ENCODE data around the gene KIFC3. TPM values are rescaled to one million over a fixed set of nuclear protein-coding genes. Genes with fewer than 3 reads are reported as not detected.

Gene KIFC3
- total RNA-seq, 1 experiment from 2014 or later = 64.6 TPM

DNA sequence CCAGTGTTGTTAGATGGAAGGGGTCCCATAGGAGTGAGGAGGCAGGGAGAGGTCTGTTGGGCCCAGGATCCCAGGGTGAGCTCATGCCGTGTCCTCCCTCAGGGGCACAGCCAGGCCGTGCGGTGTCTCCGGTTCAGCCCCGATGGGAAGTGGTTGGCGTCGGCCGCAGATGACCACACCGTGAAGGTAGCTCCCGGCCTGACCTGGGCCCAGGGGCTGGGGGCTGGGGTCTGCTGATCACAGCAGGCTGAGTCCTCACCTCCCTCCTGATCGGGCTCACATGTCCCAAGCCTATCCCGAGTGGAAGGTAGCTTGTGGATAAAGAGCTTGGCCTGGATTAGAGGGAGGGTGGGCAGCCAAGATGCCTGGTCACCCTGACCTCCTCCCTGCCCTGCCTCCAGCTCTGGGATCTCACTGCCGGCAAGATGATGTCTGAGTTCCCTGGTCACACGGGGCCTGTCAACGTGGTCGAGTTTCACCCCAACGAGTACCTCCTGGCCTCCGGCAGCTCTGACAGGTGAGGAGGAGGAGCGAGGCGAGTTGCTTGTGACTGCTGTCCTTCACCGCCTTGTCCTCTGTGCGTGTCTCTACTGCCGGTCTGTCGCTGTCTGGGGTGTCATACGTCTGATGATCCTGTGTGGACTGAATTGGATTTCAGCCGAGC lies 50.6 kb downstream of the KIFC3 start:
- no TSS peak for BruUV-seq (replicated peaks)
- no peak overlapping the region for H3K27ac Mint-ChIP-seq (ENCODE audit: unreplicated experiment)
- intact Hi-C loops (cut with micrococcal nuclease; ENCODE audit: unreplicated experiment) = loop anchor here (10.0 kb wide), 2 partner anchors 143 to 253 kb away; partner anchors contain the start of genes USB1 and ZNF319
- TF ChIP-seq, protein P1, sequence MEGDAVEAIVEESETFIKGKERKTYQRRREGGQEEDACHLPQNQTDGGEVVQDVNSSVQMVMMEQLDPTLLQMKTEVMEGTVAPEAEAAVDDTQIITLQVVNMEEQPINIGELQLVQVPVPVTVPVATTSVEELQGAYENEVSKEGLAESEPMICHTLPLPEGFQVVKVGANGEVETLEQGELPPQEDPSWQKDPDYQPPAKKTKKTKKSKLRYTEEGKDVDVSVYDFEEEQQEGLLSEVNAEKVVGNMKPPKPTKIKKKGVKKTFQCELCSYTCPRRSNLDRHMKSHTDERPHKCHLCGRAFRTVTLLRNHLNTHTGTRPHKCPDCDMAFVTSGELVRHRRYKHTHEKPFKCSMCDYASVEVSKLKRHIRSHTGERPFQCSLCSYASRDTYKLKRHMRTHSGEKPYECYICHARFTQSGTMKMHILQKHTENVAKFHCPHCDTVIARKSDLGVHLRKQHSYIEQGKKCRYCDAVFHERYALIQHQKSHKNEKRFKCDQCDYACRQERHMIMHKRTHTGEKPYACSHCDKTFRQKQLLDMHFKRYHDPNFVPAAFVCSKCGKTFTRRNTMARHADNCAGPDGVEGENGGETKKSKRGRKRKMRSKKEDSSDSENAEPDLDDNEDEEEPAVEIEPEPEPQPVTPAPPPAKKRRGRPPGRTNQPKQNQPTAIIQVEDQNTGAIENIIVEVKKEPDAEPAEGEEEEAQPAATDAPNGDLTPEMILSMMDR (IDR thresholded peaks at IDR 0.05; ENCODE audit: unreplicated experiment) = no peak
- no peaks in the 10 kb centered on the region for H3K4me1 Mint-ChIP-seq (ENCODE audit: low read depth, unreplicated experiment)
- H3K27me3 Mint-ChIP-seq (ENCODE audit: unreplicated experiment) = no peaks in the 10 kb centered on the region
- H3K9me3 Mint-ChIP-seq (ENCODE audit: low read depth, unreplicated experiment) = no peaks in the 10 kb centered on the region
- H3K36me3 Mint-ChIP-seq (ENCODE audit: insufficient read depth, unreplicated experiment) = peaks cover 10% of the 10 kb centered on the region
- DNase-seq = no peak
- CTCF ChIA-PET = interaction anchor here (0.6 to 1.5 kb wide), 2 partner anchors 16 to 80 kb away, joined by 4 to 6 read pairs; partner anchors contain the start of gene KATNB1
- H3K4me3 Mint-ChIP-seq (ENCODE audit: low read depth, unreplicated experiment) = no peak overlapping the region

DNA sequence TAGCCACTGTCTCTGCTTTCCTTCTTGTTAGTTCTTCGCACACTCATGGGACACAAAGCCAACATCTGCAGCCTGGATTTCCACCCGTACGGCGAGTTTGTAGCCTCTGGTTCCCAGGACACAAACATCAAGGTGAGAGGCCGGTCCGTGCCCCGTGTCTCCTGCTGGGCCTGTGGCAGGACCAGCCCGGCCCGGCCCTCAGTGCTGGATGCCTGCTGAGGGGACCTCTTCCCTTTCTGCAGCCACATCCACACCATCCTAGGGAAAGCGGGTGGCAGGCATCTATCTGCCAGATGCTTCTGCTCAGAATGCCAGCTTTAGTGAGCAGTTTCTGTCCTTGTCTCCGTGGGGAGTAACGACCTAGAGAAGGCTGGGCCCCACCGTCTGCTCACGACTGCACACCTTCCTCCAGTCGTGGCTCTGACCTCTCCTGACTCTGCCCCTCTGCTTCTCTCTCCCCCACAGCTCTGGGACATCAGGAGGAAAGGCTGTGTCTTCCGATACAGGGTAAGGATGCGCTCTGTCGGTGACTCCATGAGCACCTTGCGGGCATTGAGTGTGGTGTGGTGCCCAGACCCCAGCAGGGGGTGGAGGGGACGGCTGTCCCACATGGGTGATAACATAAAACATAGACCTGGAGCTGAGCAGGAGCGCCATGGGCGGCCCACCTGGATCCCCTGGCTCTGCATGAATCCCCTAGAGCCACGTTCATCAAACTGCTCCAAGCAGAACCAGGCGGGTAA lies 51.3 kb downstream of the KIFC3 start:
- Mint-ChIP-seq H3K36me3 (ENCODE audit: insufficient read depth, unreplicated experiment) (peaks cover 4% of the 10 kb centered on the region), H3K9me3 (ENCODE audit: low read depth, unreplicated experiment) (no peaks in the 10 kb centered on the region), H3K27ac (ENCODE audit: unreplicated experiment) (no peak overlapping the region), H3K4me1 (ENCODE audit: low read depth, unreplicated experiment) (no peaks in the 10 kb centered on the region), H3K4me3 (ENCODE audit: low read depth, unreplicated experiment) (no peak overlapping the region), H3K27me3 (ENCODE audit: unreplicated experiment) (no peaks in the 10 kb centered on the region)
- DNase-seq = no peak
- no TSS peak for BruUV-seq (replicated peaks)
- CTCF ChIA-PET = interaction anchor here (0.6 to 1.5 kb wide), 2 partner anchors 15 to 81 kb away, joined by 4 to 6 read pairs; partner anchors contain the start of gene KATNB1
- intact Hi-C loops (cut with micrococcal nuclease; ENCODE audit: unreplicated experiment) = loop anchor here (10.0 kb wide), 2 partner anchors 144 to 254 kb away; partner anchors contain the start of genes USB1 and ZNF319
- TF ChIP-seq, protein P1 (IDR thresholded peaks at IDR 0.05; ENCODE audit: unreplicated experiment) = no peak

DNA sequence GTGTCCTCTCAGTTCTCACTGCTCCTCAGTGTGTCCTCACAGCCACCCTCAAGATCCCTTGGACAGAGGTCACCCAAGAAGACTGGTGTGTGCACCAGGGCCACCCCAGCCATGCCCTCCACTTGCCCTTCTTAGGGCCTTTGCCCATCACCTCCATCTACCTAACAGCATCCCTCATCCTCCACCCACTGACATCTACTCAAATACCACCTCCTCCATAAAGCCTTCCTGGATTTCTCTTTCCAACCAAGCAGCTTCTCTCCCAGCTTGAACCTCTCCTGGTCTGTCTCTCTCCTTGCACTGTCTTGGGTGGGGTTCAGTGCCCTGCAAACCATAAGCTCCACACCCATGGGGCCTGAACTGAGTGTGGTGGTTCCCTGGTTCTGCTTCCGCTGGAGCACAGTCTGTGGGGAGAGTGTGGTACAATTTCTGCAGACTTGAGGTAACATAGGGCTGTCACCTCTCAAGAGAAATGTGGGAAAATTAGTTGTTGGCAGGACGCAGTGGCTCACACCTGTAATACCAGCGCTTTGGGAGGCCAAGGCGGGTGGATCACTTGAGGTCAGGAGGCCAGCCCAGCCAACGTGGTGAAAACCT lies 52.3 kb downstream of the KIFC3 start:
- H3K4me1 Mint-ChIP-seq (ENCODE audit: low read depth, unreplicated experiment) = no peaks in the 10 kb centered on the region
- CTCF ChIA-PET = no interaction called here
- TF ChIP-seq, protein P1 (IDR thresholded peaks at IDR 0.05; ENCODE audit: unreplicated experiment) = no peak
- H3K36me3 Mint-ChIP-seq (ENCODE audit: insufficient read depth, unreplicated experiment) = no peaks in the 10 kb centered on the region
- H3K4me3 Mint-ChIP-seq (ENCODE audit: low read depth, unreplicated experiment) = no peak overlapping the region
- no peaks in the 10 kb centered on the region for H3K9me3 Mint-ChIP-seq (ENCODE audit: low read depth, unreplicated experiment)
- no peak for DNase-seq
- no peaks in the 10 kb centered on the region for H3K27me3 Mint-ChIP-seq (ENCODE audit: unreplicated experiment)
- H3K27ac Mint-ChIP-seq (ENCODE audit: unreplicated experiment) = no peak overlapping the region
- BruUV-seq (replicated peaks) = no TSS peak
- intact Hi-C loops (cut with micrococcal nuclease; ENCODE audit: unreplicated experiment) = loop anchor here (10.0 kb wide), 2 partner anchors 145 to 255 kb away; partner anchors contain the start of genes USB1 and ZNF319

DNA sequence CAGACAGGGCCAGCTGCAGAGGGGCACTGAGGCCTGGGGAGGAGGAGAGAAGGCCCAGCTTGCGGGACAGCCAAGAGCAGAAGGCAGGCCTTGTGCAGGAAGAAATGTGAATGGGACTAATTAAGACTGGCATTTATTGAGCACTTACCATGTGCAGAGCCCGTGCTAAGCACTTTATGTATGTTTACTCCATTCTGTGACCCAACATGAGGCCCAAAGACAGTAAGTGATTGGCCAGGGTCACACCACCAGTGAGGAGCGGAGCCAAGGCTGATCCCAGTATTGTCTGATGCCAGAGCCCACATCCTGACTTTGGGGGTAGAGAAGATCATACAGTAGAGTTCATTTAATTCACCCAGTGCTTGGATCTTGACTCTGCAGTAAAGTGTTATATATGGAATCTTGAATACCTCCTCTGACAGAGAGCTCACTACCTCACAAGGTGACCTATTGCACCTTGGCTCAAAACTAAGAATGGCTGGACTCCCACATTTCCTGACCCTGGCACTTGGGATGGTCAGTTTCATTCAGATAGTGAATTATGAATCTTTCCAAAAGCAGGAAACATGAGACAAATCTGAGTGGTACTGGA lies 53.1 kb downstream of the KIFC3 start:
- TF ChIP-seq, protein P1 (IDR thresholded peaks at IDR 0.05; ENCODE audit: unreplicated experiment) = no peak
- Mint-ChIP-seq H3K9me3 (ENCODE audit: low read depth, unreplicated experiment) (no peaks in the 10 kb centered on the region), H3K27ac (ENCODE audit: unreplicated experiment) (no peak overlapping the region), H3K27me3 (ENCODE audit: unreplicated experiment) (no peaks in the 10 kb centered on the region), H3K36me3 (ENCODE audit: insufficient read depth, unreplicated experiment) (no peaks in the 10 kb centered on the region), H3K4me3 (ENCODE audit: low read depth, unreplicated experiment) (no peak overlapping the region), H3K4me1 (ENCODE audit: low read depth, unreplicated experiment) (no peaks in the 10 kb centered on the region)
- intact Hi-C loops (cut with micrococcal nuclease; ENCODE audit: unreplicated experiment) = no loop called here
- CTCF ChIA-PET = no interaction called here
- BruUV-seq (replicated peaks) = no TSS peak
- DNase-seq = no peak

Data from Calu3 (cell line).